ENCODE data around the gene DYNLRB1.

DYNLRB1 gene

GRCh38 chr20:34561661-34562060, 45.4 kb downstream of the DYNLRB1 start:
- no peak for TF ChIP-seq CTCF (IDR thresholded peaks at IDR 0.05; ENCODE audit: low read depth, low read length)
- no peak overlapping the region for H3K4me3 ChIP-seq (ENCODE audit: low read depth, low read length)

- TF ChIP-seq CTCF (IDR thresholded peaks at IDR 0.05; ENCODE audit: low read depth, low read length): peak; percentile 35; the same call in 1 of the 2 replicates
- no peak overlapping the region for H3K4me3 ChIP-seq (ENCODE audit: low read depth, low read length)
Measured at GRCh38 chr20:34562641-34563040, 46.4 kb downstream of the DYNLRB1 start.

GRCh38 chr20:34564833-34565232, 48.6 kb downstream of the DYNLRB1 start:
- TF ChIP-seq CTCF (IDR thresholded peaks at IDR 0.05; ENCODE audit: low read depth, low read length): no peak
- no peak overlapping the region for H3K4me3 ChIP-seq (ENCODE audit: low read depth, low read length)

- H3K4me3 ChIP-seq (ENCODE audit: low read depth, low read length): no peak overlapping the region
- no peak for TF ChIP-seq CTCF (IDR thresholded peaks at IDR 0.05; ENCODE audit: low read depth, low read length)
Measured at GRCh38 chr20:34566978-34567891, 51.0 kb downstream of the DYNLRB1 start.

GRCh38 chr20:34567892-34568865, 52.0 kb downstream of the DYNLRB1 start:
- TF ChIP-seq CTCF (IDR thresholded peaks at IDR 0.05; ENCODE audit: low read depth, low read length): no peak

GRCh38 chr20:34569598-34569997, 53.4 kb downstream of the DYNLRB1 start:
- no peak for TF ChIP-seq CTCF (IDR thresholded peaks at IDR 0.05; ENCODE audit: low read depth, low read length)

More at GRCh38 chr20:34567892-34568865, 52.0 kb downstream of the DYNLRB1 start:
- no peak overlapping the region for H3K4me3 ChIP-seq (ENCODE audit: low read depth, low read length)

More at GRCh38 chr20:34569598-34569997, 53.4 kb downstream of the DYNLRB1 start:
- H3K4me3 ChIP-seq (ENCODE audit: low read depth, low read length): no peak overlapping the region
